Measurements from ENCODE around the gene GPNMB.
"Not testable (repeated sequence)": the region's sequence is repeated elsewhere in the genome, so short reads cannot be mapped to it uniquely, and the experiment has no call there.

GPNMB gene

GRCh38 chr7:23306936-23307521 lies 60.5 kb downstream of the GPNMB start:
- no peak for DNase-seq (ENCODE audit: low spot score)

GRCh38 chr7:23308754-23309153 lies 62.2 kb downstream of the GPNMB start:
- DNase-seq (ENCODE audit: low spot score) = no peak

- DNase-seq (ENCODE audit: low spot score) = not testable (repeated sequence)
Measured at GRCh38 chr7:23312141-23312540, 65.6 kb downstream of the GPNMB start.

GRCh38 chr7:23315366-23315765 lies 68.8 kb downstream of the GPNMB start:
- DNase-seq (ENCODE audit: low spot score) = no peak

Data from LoVo (cell line).